Right kidney (tissue), 1 donor: ENCODE measurements around the gene TMEM259.

Experiments
- DNase-seq: peaks from one replicate; pipeline ENCODE4 v3.0.0-alpha.2; 2016

TMEM259 gene

GRCh38 chr19:1057176-1057855 is 36.4 kb upstream of the TMEM259 start:
- DNase-seq, result peak; percentile 63

GRCh38 chr19:1055886-1056620 is 35.1 kb upstream of the TMEM259 start:
- no peak for DNase-seq

- no peak for DNase-seq
These were observed 34.1 kb upstream of the TMEM259 start for GRCh38 chr19:1055028-1055425.

- DNase-seq, result no peak
These were observed 33.4 kb upstream of the TMEM259 start for GRCh38 chr19:1054102-1055027.

GRCh38 chr19:1053176-1054101 is 32.5 kb upstream of the TMEM259 start:
- no peak for DNase-seq

- no peak for DNase-seq
These were observed 31.5 kb upstream of the TMEM259 start for GRCh38 chr19:1052349-1052975.

- DNase-seq, result no peak
These were observed 30.9 kb upstream of the TMEM259 start for GRCh38 chr19:1051791-1052190.

GRCh38 chr19:1050989-1051788 is 30.3 kb upstream of the TMEM259 start:
- no peak for DNase-seq

- DNase-seq, result no peak
These were observed 28.9 kb upstream of the TMEM259 start for GRCh38 chr19:1049800-1050199.

- DNase-seq, result no peak
These were observed 28.2 kb upstream of the TMEM259 start for GRCh38 chr19:1049106-1049505.

GRCh38 chr19:1047696-1048147 is 26.8 kb upstream of the TMEM259 start:
- no peak for DNase-seq

- no peak for DNase-seq
These were observed 26.1 kb upstream of the TMEM259 start for GRCh38 chr19:1046836-1047695.

- no peak for DNase-seq
These were observed 25.2 kb upstream of the TMEM259 start for GRCh38 chr19:1046117-1046626.

- no peak for DNase-seq
These were observed 24.3 kb upstream of the TMEM259 start for GRCh38 chr19:1045247-1045603.

- DNase-seq, result no peak
These were observed 22.0 kb upstream of the TMEM259 start for GRCh38 chr19:1042689-1043511.

- DNase-seq, result no peak
These were observed 21.1 kb upstream of the TMEM259 start for GRCh38 chr19:1041835-1042685.

- no peak for DNase-seq
These were observed 20.4 kb upstream of the TMEM259 start for GRCh38 chr19:1041272-1041834.
